HepG2 (cell line): Measurements from ENCODE around the gene NTM. TPM values are rescaled to one million over a fixed set of nuclear protein-coding genes. Genes with fewer than 3 reads are reported as not detected.
A peak's percentile ranks its signal among the peaks of the same experiment; 100 is the strongest.

Experiments
- ATAC-seq: fragments of 200-7000 bp; cut with Tn5 transposase; 3 replicates; pipeline ENCODE4 v1.9.1; 2020; ENCODE audit warnings: mild to moderate bottlenecking, moderate library complexity
- BruUV-seq: library from RNA; stranded (reverse); fragments of 400-500 nt; replicated peaks from 2 replicates; lab custom pipeline; 2021; lab: Mats Ljungman, UMichigan
- CTCF ChIA-PET: fragments of 300-600 bp; formaldehyde crosslinking; extraction: SDS; loops from one replicate; lab custom pipeline; 2021; ENCODE audit warnings: low total read pairs, inconsistent platforms, low intra/inter-chr PET ratio; lab: Yijun Ruan, JAX
- POLR2A ChIA-PET: fragments of 350-600 bp; sonication (Branson Sonifier 250); formaldehyde crosslinking; loops from one replicate; lab custom pipeline; 2020; ENCODE audit warnings: antibody characterized with exemption, inconsistent platforms; lab: Yijun Ruan, JAX
- DNase-seq: peaks from one replicate; pipeline ENCODE4 v3.0.0-alpha.2; 2015; ENCODE audit warnings: low spot score
- FAIRE-seq: peaks from 3 replicates; lab custom pipeline; 2011; peaks lifted over from hg19 to GRCh38; lab: Jason Lieb, UNC
- H2AFZ ChIP-seq: one replicate; pipeline ENCODE4 v1.6.1; 2011; ENCODE audit warnings: low read length, inconsistent platforms
- H3K27ac ChIP-seq: fragments of 300-600 bp; 3 replicates; pipeline ENCODE4 v1.8.0; 2011; ENCODE audit warnings: mixed run types, mild to moderate bottlenecking, mixed read lengths, low read length, inconsistent platforms; ENCODE audit not compliant: insufficient read depth; ENCODE audit errors: extremely low read length
- H3K27me3 ChIP-seq, 2 experiments: fragments of 200-600 bp in 1 of 2; 2 replicates in 1 of 2; 3 replicates in 1 of 2; pipeline versions ENCODE4 v1.6.0 to v1.8.0; 2011; ENCODE audit warnings: low read length in 2 of 2, mild to moderate bottlenecking in 2 of 2, moderate library complexity in 2 of 2, inconsistent platforms in 1 of 2; ENCODE audit not compliant: insufficient read depth in 2 of 2, control insufficient read depth in 1 of 2
- H3K36me3 ChIP-seq, 2 experiments: fragments of 200-600 bp in 1 of 2; replicated peaks in 1 of 2; 2 replicates in 1 of 2; 3 replicates in 1 of 2; pipeline versions ENCODE4 v1.5.1 to v1.8.0; 2011; ENCODE audit warnings: low read length in 2 of 2, inconsistent platforms in 1 of 2; ENCODE audit not compliant: insufficient read depth in 2 of 2, control insufficient read depth in 1 of 2
- H3K4me1 ChIP-seq: 2 replicates; pipeline ENCODE4 v1.5.1; 2012; ENCODE audit warnings: low read length, inconsistent platforms; ENCODE audit not compliant: insufficient read depth
- H3K4me2 ChIP-seq: 2 replicates; pipeline ENCODE4 v1.6.0; 2011; ENCODE audit warnings: low read depth, low read length, inconsistent platforms
- H3K4me3 ChIP-seq, 3 experiments: fragments of 200-600 bp in 1 of 3; sonication (generic), shearing (Covaris generic) in 1 of 3; replicated peaks in 1 of 3; 2 replicates each; pipeline ENCODE4 v1.5.1; 2011 to 2016; ENCODE audit warnings: low read length in 3 of 3, inconsistent platforms in 2 of 3, low read depth in 2 of 3, mild to moderate bottlenecking in 2 of 3, control low read depth in 1 of 3, mixed read lengths in 1 of 3; ENCODE audit not compliant: insufficient read depth in 1 of 3
- H3K79me2 ChIP-seq: one replicate; pipeline ENCODE4 v1.6.1; 2011; ENCODE audit warnings: low read length, inconsistent platforms; ENCODE audit not compliant: insufficient read depth
- H3K9ac ChIP-seq: 2 replicates; pipeline ENCODE4 v1.6.0; 2011; ENCODE audit warnings: mild to moderate bottlenecking, low read depth, low read length, inconsistent platforms; ENCODE audit not compliant: insufficient read depth
- H3K9me3 ChIP-seq: 2 replicates; pipeline ENCODE4 v1.5.1; 2012; ENCODE audit warnings: mild to moderate bottlenecking, low read length
- H4K20me1 ChIP-seq: 2 replicates; pipeline ENCODE4 v1.6.0; 2011; ENCODE audit warnings: inconsistent platforms, mild to moderate bottlenecking, low read length, moderate library complexity; ENCODE audit not compliant: insufficient read depth
- CEBPB ChIP-seq: IDR thresholded peaks from 2 replicates; pipeline ENCODE4 v1.6.1; 2011; ENCODE audit warnings: low read depth, low read length, improper control_type of control experiment, borderline replicate concordance
- CTCF ChIP-seq: sonication (generic); formaldehyde crosslinking; IDR thresholded peaks from 2 replicates; pipeline ENCODE4 v1.5.0; 2020; ENCODE audit warnings: mild to moderate bottlenecking, missing genetic modification reagents, moderate library complexity
- ELK4 ChIP-seq: sonication (generic); formaldehyde crosslinking; IDR thresholded peaks from 2 replicates; pipeline ENCODE4 v1.9.0; 2021; ENCODE audit warnings: missing genetic modification reagents, borderline replicate concordance
- STAG1 ChIP-seq: sonication (generic); formaldehyde crosslinking; IDR thresholded peaks from 2 replicates; pipeline ENCODE4 v1.4.0; 2020; ENCODE audit warnings: missing genetic modification reagents
- TAF15 ChIP-seq: fragments of 200-400 bp; formaldehyde crosslinking; IDR thresholded peaks from one replicate; pipeline ENCODE4 v1.6.1; 2018; ENCODE audit warnings: mild to moderate bottlenecking, low read depth, low read length; ENCODE audit not compliant: poor library complexity, severe bottlenecking
- TFDP2 ChIP-seq: sonication (generic); formaldehyde crosslinking; IDR thresholded peaks from 2 replicates; pipeline ENCODE4 v1.4.0; 2020; ENCODE audit warnings: missing genetic modification reagents
- TRIM24 ChIP-seq: sonication (generic); formaldehyde crosslinking; IDR thresholded peaks from 2 replicates; pipeline ENCODE4 v1.8.0; 2022; ENCODE audit warnings: mild to moderate bottlenecking, missing genetic modification reagents
- ZNF710 ChIP-seq: sonication (generic); formaldehyde crosslinking; IDR thresholded peaks from 2 replicates; pipeline ENCODE4 v1.5.0; 2020; ENCODE audit warnings: mild to moderate bottlenecking, missing genetic modification reagents, borderline replicate concordance
- ZSCAN5A ChIP-seq: sonication (generic); formaldehyde crosslinking; IDR thresholded peaks from 2 replicates; pipeline ENCODE4 v1.8.0; 2022; ENCODE audit warnings: mild to moderate bottlenecking, missing genetic modification reagents, borderline replicate concordance
- WGBS: methylation state at CpG from one replicate; pipeline ENCODE4 v1.1.6; 2017; ENCODE audit warnings: low lambda C conversion rate; 5-methylcytosine and 5-hydroxymethylcytosine counted together
- in situ Hi-C: cut with HindIII; loops from 2 replicates; pipeline ENCODE4 v1.10.0; 2017; ENCODE audit warnings: low pct_unique_long_range_greater_than_20kb; ENCODE audit not compliant: extremely low pct_ligation_motif_present
- intact Hi-C: fragments of 100-400 bp; cut with micrococcal nuclease; formaldehyde crosslinking; loops from one replicate; pipeline ENCODE4 v1.10.0; 2022; ENCODE audit not compliant: unreplicated experiment
- polyA plus RNA-seq, 8 experiments: library from polyadenylated mRNA; depleted of rRNA in 3 of 8; stranded (reverse) in 7 of 8; unstranded in 1 of 8; fragments of >200 nt; fragmentation: Illumina TruSeq in 4 of 8; extraction: Trizol in 4 of 8; gene quantifications; 2 replicates each; pipeline versions ENCODE4 v1.2.1 to v1.2.3, GENCODE V29; 2011 to 2016; ENCODE audit warnings: low read depth in 4 of 8, missing spikeins in 1 of 8, mixed read lengths in 1 of 8; ENCODE audit not compliant: insufficient read depth in 1 of 8
- total RNA-seq, 5 experiments: library from RNA; depleted of rRNA; stranded (reverse); fragments of >200 nt; fragmentation: Illumina TruSeq; extraction: Trizol; gene quantifications; 2 replicates each; pipeline ENCODE4 v1.2.3, GENCODE V29; 2016; ENCODE audit warnings: low read depth in 1 of 5

NTM gene
- total and polyA plus RNA-seq, 2 of the 13 experiments (the other 11 are each of a cell fraction or from before 2014, with no cell fraction given) = not detected

- TF ChIP-seq ZNF710 (CRISPR knock-in tag) (no peak), ELK4 (CRISPR knock-in tag) (no peak), ZSCAN5A (no peak), TAF15 (no peak)
- TF ChIP-seq, all 625 proteins: peak for 0
These were observed 894.2 kb downstream of the NTM start (continued) for GRCh38 chr11:132264616-132265015.

GRCh38 chr11:132278801-132279574, 908.6 kb downstream of the NTM start:
- H3K27me3 ChIP-seq = no peaks in the 10 kb centered on the region
- FAIRE-seq = no peak
- no peaks in the 10 kb centered on the region for H3K4me1 ChIP-seq
- ATAC-seq = no peak
- intact Hi-C loops = no loop called here
- H3K9ac ChIP-seq = no peak overlapping the region
- no peak overlapping the region for H2AFZ ChIP-seq
- ChIA-PET CTCF (no interaction called here), POLR2A (no interaction called here)
- no peak overlapping the region for H3K27ac ChIP-seq
- DNase-seq = no peak
- H3K4me3 ChIP-seq = no peak overlapping the region
- H4K20me1 ChIP-seq = no peaks in the 10 kb centered on the region
- in situ Hi-C loops = no loop called here
- WGBS = 9% methylated on average over 6 of the region's 6 CpGs
- no TSS peak for BruUV-seq
- H3K79me2 ChIP-seq = no peaks in the 10 kb centered on the region
- H3K36me3 ChIP-seq = no peaks in the 10 kb centered on the region
- no peaks in the 10 kb centered on the region; the same call in 1 of the 2 replicates for H3K9me3 ChIP-seq
- TF ChIP-seq TRIM24 (CRISPR knock-in tag) (no peak), TFDP2 (no peak), CEBPB (no peak), CTCF (0 out of 2 replicates have a peak, but pooled peaks have one; percentile 21), STAG1 (CRISPR knock-in tag) (peak; percentile 15; the same call in 1 of the 2 replicates)
- no peak overlapping the region for H3K4me2 ChIP-seq
